Spleen (tissue), 11 donors: ENCODE measurements around the gene SLC25A29. TPM values are rescaled to one million over a fixed set of nuclear protein-coding genes. Genes with fewer than 3 reads are reported as not detected.
A peak's percentile ranks its signal among the peaks of the same experiment; 100 is the strongest.
"Not testable (repeated sequence)": the region's sequence is repeated elsewhere in the genome, so short reads cannot be mapped to it uniquely, and the experiment has no call there.

ENCODE experiments used
- DNase-seq: peaks from one replicate; pipeline ENCODE4 v3.0.0-alpha.2; 2020
- H3K27ac ChIP-seq, 8 donors: fragments of 200-600 bp; sonication (generic) in 7 of 8; 1 replicate in 4 of 8; 2 replicates in 4 of 8; pipeline versions ENCODE4 v1.5.0 to v1.8.0; 2016 to 2021; ENCODE audit warnings: inconsistent platforms in 4 of 8, mild to moderate bottlenecking in 4 of 8, moderate library complexity in 1 of 8
- H3K27me3 ChIP-seq, 7 donors: fragments of 200-600 bp; sonication (generic) in 6 of 7; replicated peaks in 1 of 7; 1 replicate in 4 of 7; 2 replicates in 3 of 7; pipeline versions ENCODE4 v1.5.0 to v1.8.0; 2016 to 2021; ENCODE audit warnings: inconsistent platforms in 3 of 7, mild to moderate bottlenecking in 1 of 7
- H3K36me3 ChIP-seq, 6 donors: fragments of 200-600 bp; sonication (generic) in 5 of 6; 1 replicate in 4 of 6; 2 replicates in 2 of 6; pipeline versions ENCODE4 v1.5.0 to v1.8.0; 2016 to 2021; ENCODE audit warnings: inconsistent platforms in 2 of 6
- H3K4me1 ChIP-seq, 6 donors: fragments of 200-600 bp; sonication (generic) in 5 of 6; 1 replicate in 3 of 6; 2 replicates in 3 of 6; pipeline versions ENCODE4 v1.5.0 to v1.8.0; 2016 to 2021; ENCODE audit warnings: inconsistent platforms in 3 of 6
- H3K4me3 ChIP-seq, 8 donors: fragments of 200-600 bp; sonication (generic) in 7 of 8; 1 replicate in 4 of 8; 2 replicates in 4 of 8; pipeline versions ENCODE4 v1.5.0 to v1.8.0; 2016 to 2021; ENCODE audit warnings: inconsistent platforms in 4 of 8, mild to moderate bottlenecking in 4 of 8, moderate library complexity in 2 of 8
- H3K9me3 ChIP-seq, 8 donors: fragments of 200-600 bp; sonication (generic) in 7 of 8; 1 replicate in 4 of 8; 2 replicates in 4 of 8; pipeline versions ENCODE4 v1.5.0 to v1.8.0; 2016 to 2021; ENCODE audit warnings: inconsistent platforms in 4 of 8
- POLR2A ChIP-seq, 3 donors: fragments of 450-650 bp; IDR thresholded peaks; one replicate each; pipeline ENCODE4 v1.5.1; 2017; ENCODE audit warnings: antibody characterized with exemption in 3 of 3, mild to moderate bottlenecking in 1 of 3
- POLR2AphosphoS5 ChIP-seq, 3 donors: sonication (generic); formaldehyde crosslinking; IDR thresholded peaks; one replicate each; pipeline ENCODE4 v1.5.1; 2017; ENCODE audit warnings: antibody characterized with exemption in 3 of 3
- WGBS, 5 donors: extraction: QIAGEN DNeasy Blood & Tissue Kit in 3 of 5; methylation state at CpG; one replicate each; pipeline versions ENCODE4 v1.1.5 to v1.1.7; 2013 to 2018; 5-methylcytosine and 5-hydroxymethylcytosine counted together
- intact Hi-C: fragments of 100-400 bp; cut with DNase I; formaldehyde crosslinking; loops from one replicate; pipeline ENCODE4 v1.15.0; 2023; ENCODE audit warnings: low total_unique reads
- polyA plus RNA-seq, 3 donors: library from polyadenylated mRNA; stranded (reverse); fragments of 200-250 nt; gene quantifications; one replicate each; pipeline ENCODE4 v1.2.1, GENCODE V29; 2013
- total RNA-seq, 7 donors: library from RNA; depleted of rRNA in 3 of 7; stranded (reverse); fragments of >200 nt in 3 of 7; fragmentation: NEBNext Ultra II Directional in 4 of 7; extraction: Animal tissue kit (Norgen Biotek cat#: 25700) in 4 of 7; gene quantifications; one replicate each; pipeline versions ENCODE4 v1.1.0 to v1.2.1, GENCODE V29; 2016 to 2021
- TF ChIP-seq, protein P1 (sequence below), 11 experiments: fragments of 200-600 bp in 7 of 11; fragments of 450-650 bp in 4 of 11; sonication (generic) in 4 of 11; IDR thresholded peaks in 8 of 11; conservative IDR thresholded peaks in 3 of 11; 1 replicate in 7 of 11; 2 replicates in 4 of 11; pipeline versions ENCODE4 v1.4.0 to v1.8.0; 2016 to 2021; ENCODE audit warnings: antibody characterized with exemption in 11 of 11, inconsistent platforms in 4 of 11, mild to moderate bottlenecking in 1 of 11
- donor health status: healthy with polysubstance abuse.
- donor health status: DM: no; HTN: no; CAD: no; lungs with moderate emphysema.
- donor health status: DM: no; HTN: no; CAD: no.
- donor health status: Bipolar disorder and iron deficiency.
- donor health status: healthy.
- donor health status: DM: no; HTN: no; CAD: no.
- donor health status: DM: yes; HTN: yes; CAD: no.

The SLC25A29 gene
- total and polyA plus RNA-seq, 10 donors, result 19.6 to 52.9 (median 32.5) TPM

- H3K4me1 ChIP-seq, result peaks cover 6 to 54% (median 36%) of the 10 kb centered on the region in 6 donors
- no peaks in the 10 kb centered on the region for H3K9me3 ChIP-seq
- no peaks in the 10 kb centered on the region for H3K36me3 ChIP-seq
- WGBS, 5 donors, result 90 to 95% (median 93%) methylated on average over 22 to 26 of the region's 26 CpGs
- no peak overlapping the region for H3K4me3 ChIP-seq
- H3K27me3 ChIP-seq, result no peaks in the 10 kb centered on the region
- no peak for DNase-seq
- TF ChIP-seq POLR2AphosphoS5 (IDR thresholded peaks at IDR 0.05) (no peak), POLR2A (IDR thresholded peaks at IDR 0.05) (no peak)
- TF ChIP-seq, protein P1, sequence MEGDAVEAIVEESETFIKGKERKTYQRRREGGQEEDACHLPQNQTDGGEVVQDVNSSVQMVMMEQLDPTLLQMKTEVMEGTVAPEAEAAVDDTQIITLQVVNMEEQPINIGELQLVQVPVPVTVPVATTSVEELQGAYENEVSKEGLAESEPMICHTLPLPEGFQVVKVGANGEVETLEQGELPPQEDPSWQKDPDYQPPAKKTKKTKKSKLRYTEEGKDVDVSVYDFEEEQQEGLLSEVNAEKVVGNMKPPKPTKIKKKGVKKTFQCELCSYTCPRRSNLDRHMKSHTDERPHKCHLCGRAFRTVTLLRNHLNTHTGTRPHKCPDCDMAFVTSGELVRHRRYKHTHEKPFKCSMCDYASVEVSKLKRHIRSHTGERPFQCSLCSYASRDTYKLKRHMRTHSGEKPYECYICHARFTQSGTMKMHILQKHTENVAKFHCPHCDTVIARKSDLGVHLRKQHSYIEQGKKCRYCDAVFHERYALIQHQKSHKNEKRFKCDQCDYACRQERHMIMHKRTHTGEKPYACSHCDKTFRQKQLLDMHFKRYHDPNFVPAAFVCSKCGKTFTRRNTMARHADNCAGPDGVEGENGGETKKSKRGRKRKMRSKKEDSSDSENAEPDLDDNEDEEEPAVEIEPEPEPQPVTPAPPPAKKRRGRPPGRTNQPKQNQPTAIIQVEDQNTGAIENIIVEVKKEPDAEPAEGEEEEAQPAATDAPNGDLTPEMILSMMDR (IDR thresholded peaks at IDR 0.05 in 8 of 11, conservative IDR thresholded peaks at IDR 0.05 in 3 of 11), result no peak
- no peak overlapping the region for H3K27ac ChIP-seq
- intact Hi-C loops, result no loop called here
Measured at GRCh38 chr14:100313464-100314230, 7.4 kb upstream of the SLC25A29 start.

GRCh38 chr14:100312877-100313400 is 6.7 kb upstream of the SLC25A29 start:
- Histone ChIP-seq H3K27me3 (no peaks in the 10 kb centered on the region), H3K4me1 (peaks cover 2 to 54% (median 34%) of the 10 kb centered on the region in 6 donors), H3K9me3 (no peaks in the 10 kb centered on the region), H3K4me3 (no peak overlapping the region), H3K36me3 (no peaks in the 10 kb centered on the region), H3K27ac (peak overlapping the region in 4 of 8 donors; percentile 32 to 48 (median 38))
- DNase-seq, result no peak
- 49 to 60% (median 55%) methylated on average over 4 to 10 of the region's 10 CpGs for WGBS, 5 donors
- intact Hi-C loops, result no loop called here
- TF ChIP-seq POLR2AphosphoS5 (IDR thresholded peaks at IDR 0.05) (no peak), POLR2A (IDR thresholded peaks at IDR 0.05) (no peak)
- TF ChIP-seq, protein P1 (IDR thresholded peaks at IDR 0.05 in 8 of 11, conservative IDR thresholded peaks at IDR 0.05 in 3 of 11), result no peak

DNA sequence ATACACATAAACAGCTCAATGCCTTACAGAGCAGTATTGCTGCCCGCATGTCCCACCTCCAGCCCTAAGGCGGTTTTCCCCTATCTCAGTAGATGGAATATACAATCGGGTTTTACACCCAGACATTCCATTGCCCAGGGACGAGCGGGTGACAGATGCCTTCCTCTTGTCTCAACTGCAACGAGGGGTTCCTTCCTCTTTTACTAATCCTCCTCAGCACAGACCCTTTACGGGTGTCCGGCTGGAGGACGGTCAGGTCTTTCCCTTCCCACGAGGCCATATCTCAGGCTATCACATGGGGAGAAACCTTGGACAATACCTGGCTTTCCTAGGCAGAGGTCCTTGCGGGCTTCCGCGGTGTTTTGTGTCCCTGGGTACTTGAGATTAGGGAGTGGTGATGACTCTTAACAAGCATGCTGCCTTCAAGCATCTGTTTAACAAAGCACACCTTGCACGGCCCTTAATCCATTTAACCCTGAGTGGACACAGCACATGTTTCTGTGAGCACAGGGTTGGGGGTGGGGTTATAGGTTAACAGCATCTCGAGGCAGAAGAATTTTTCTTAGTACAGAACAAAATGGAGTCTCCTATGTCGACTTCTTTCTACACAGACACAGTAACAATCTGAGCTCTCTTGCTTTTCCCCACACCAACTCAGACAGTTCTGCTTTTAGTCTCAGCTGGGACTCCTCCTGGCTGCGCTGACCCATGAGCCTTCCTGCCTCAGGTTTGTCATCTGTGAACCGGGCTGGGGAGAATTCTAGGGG is 6.0 kb upstream of the SLC25A29 start:
- H3K27me3 ChIP-seq, DNase-seq, intact Hi-C loops, H3K4me3 ChIP-seq, H3K36me3 ChIP-seq, H3K9me3 ChIP-seq: not testable (repeated sequence)
- H3K4me1 ChIP-seq, result peaks cover 8 to 54% (median 34%) of the 10 kb centered on the region in 6 donors
- WGBS, 5 donors, result 7 to 15% (median 14%) methylated on average over 18 of the region's 18 CpGs
- H3K27ac ChIP-seq, result peak overlapping the region in 5 of 8 donors; percentile 8 to 48 (median 33)

DNA sequence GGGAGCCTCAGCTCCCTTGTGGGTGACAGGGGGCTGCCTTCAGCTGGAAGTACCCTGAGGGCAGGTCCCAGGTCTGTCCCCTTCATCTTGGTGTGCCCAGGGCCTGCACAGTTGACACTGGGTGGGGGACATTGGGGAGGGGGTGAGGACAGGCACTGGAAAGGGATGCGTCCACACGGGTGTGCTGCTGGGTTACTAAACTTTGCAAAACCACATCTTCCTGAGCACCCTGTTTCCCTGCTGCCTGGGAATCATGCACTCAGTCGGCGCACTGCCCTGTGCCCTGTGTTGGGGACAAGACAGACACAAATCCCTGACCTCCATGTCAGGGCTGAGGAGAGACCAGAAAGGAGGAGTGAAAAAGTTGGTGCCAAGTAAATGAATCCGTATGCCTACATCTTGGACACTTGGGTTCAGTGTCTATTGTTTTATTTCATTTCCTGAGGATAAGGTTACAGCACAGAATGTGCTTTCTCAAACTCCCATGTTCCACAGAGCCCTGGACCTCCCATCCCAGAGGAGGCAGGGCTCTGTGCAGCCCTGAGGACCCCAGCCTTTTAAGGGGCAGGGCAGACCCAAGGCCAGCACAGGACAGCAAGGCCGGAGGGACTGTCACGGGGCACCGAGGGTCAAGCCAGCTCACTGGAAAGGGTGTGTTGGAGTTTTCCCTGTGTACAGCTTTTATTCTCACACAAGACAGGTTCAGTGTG is 2.9 kb upstream of the SLC25A29 start:
- Histone ChIP-seq H3K4me3 (no peak overlapping the region), H3K27me3 (peaks cover 0 to 4% (median 0%) of the 10 kb centered on the region in 7 donors), H3K27ac (peak overlapping the region in 4 of 8 donors; percentile 6 to 42 (median 22)), H3K36me3 (no peaks in the 10 kb centered on the region), H3K9me3 (no peaks in the 10 kb centered on the region), H3K4me1 (peaks cover 9 to 78% (median 58%) of the 10 kb centered on the region in 6 donors)
- peak in 1 of 3 donors; percentile 32 for TF ChIP-seq POLR2AphosphoS5 (IDR thresholded peaks at IDR 0.05)
- TF ChIP-seq, protein P1 (IDR thresholded peaks at IDR 0.05 in 8 of 11, conservative IDR thresholded peaks at IDR 0.05 in 3 of 11), result no peak
- no peak for DNase-seq
- WGBS, 5 donors, result 53 to 71% (median 57%) methylated on average over 8 of the region's 8 CpGs
- intact Hi-C loops, result no loop called here

DNA sequence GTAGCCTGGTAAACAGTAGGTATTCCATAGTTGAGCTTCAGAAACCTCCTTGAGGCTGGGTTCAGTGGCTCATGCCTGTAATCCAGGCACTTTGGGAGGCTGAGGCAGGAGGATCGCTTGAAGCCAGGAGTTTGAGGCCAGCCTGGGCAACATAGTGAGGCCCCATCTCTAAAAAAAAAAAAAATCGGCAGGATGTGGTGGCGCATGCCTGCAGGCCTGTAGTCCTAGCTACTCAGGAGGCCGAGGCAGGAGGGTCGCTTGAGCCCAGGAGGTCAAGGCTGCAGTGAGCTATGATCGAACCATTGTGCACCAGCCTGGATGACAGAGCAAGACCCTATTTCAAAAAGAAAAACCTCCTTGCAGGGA is 2.2 kb upstream of the SLC25A29 start:
- H3K9me3 ChIP-seq, H3K27ac ChIP-seq, DNase-seq, H3K27me3 ChIP-seq, H3K4me3 ChIP-seq, intact Hi-C loops, H3K36me3 ChIP-seq: not testable (repeated sequence)
- H3K4me1 ChIP-seq, result peaks cover 9 to 86% (median 62%) of the 10 kb centered on the region in 6 donors
- 73 to 81% (median 75%) methylated on average over 6 of the region's 6 CpGs for WGBS, 5 donors
